ENCODE data around the gene CCDC28B.

CCDC28B gene

DNA sequence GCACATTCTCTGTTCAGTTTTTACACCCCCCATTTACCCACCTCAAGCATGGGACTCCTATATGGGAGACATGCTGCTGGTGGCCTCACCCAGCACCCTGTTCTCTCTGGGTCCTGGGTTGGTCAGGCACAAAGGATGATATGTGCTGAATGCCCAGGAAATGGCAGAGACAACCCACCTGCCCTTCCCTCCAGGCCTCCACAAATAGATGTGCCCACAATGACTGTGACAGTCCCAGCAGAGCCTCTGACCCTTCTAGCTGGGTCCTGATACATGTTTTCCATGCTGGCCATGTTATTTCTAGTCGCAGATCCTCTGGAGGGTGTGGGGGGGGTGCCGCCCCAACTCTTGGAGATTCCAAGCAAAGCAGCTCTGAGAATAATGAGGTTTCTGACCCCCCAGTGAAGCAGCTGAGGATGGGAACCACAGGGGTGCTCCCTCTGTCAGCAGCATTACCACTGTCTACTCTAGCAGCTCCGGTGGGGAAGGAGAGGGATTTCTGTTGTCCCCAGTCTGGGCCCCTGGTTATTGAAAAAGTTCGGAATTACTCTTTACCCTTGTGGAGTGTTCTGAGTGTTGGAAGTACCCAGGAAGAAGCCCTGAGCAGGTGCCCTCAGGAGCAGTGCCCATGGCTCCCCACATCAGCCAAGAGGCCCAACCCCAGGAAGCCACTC, 1.2 kb upstream of the CCDC28B start:
- no peak for DNase-seq (ENCODE audit: extremely low read depth, low read depth)
- TF ChIP-seq, protein P1, sequence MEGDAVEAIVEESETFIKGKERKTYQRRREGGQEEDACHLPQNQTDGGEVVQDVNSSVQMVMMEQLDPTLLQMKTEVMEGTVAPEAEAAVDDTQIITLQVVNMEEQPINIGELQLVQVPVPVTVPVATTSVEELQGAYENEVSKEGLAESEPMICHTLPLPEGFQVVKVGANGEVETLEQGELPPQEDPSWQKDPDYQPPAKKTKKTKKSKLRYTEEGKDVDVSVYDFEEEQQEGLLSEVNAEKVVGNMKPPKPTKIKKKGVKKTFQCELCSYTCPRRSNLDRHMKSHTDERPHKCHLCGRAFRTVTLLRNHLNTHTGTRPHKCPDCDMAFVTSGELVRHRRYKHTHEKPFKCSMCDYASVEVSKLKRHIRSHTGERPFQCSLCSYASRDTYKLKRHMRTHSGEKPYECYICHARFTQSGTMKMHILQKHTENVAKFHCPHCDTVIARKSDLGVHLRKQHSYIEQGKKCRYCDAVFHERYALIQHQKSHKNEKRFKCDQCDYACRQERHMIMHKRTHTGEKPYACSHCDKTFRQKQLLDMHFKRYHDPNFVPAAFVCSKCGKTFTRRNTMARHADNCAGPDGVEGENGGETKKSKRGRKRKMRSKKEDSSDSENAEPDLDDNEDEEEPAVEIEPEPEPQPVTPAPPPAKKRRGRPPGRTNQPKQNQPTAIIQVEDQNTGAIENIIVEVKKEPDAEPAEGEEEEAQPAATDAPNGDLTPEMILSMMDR (IDR thresholded peaks at IDR 0.05; ENCODE audit: low read depth, low read length): no peak

DNA sequence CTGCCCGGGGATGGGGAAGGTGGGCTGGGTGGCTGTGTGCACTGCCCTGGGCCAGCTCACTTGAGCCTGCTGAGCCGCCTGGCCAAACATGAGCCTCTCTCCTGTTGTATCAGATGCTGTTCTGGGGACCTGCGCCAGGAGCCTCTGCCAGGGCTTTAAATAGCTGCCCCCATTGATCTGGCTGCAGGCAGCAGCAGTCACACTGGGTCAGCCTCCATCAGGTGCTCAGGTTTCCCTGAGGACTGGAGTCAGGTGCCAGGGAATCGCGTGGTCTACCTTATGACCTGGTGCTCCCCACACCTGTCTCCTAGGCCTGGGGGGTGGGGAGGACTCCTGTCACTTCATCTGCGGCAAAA, 700 bp upstream of the CCDC28B start:
- DNase-seq (ENCODE audit: extremely low read depth, low read depth): no peak
- TF ChIP-seq, protein P1 (IDR thresholded peaks at IDR 0.05; ENCODE audit: low read depth, low read length): no peak

DNA sequence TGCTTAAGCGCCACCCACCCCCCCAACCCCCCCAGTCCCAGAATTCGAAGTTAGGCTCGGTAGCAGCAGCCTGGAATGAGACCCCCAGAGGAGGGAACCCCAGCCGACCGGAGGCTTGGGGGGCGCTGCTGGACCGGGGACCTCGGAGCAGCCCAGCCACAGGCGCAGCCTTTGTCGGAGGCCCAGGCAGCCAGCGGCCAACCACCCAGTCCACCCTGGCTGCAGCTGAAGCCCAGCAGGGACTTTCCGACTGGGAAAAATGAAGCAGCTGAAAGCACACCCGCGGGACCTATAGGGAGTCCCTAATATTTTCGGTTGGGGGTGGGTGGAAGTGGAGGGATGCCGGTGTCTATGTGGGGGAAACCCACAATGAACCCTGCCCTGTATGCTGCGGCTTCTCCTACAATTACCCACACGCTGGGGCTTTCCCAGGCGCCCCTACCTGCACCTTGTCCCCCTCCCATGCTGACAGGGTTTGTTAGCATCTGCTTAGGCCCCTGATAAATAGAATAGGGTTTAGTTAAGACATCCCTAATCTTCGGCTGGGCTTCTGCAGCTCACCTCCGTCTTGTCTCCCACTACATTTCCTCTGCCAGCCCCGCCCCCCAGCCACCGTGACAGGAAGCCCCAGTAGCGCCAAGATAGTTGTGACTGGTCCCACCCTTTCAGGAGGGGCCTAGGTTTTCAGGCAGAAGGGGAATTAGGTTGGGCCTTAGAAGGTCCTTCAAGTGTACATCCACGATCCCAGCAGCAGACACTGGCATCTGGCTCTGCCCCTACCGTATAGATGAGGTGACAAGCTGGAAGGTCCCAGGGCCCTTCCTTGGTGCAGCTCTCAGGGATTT, 838 bp downstream of the CCDC28B start:
- DNase-seq (ENCODE audit: extremely low read depth, low read depth): no peak
- TF ChIP-seq, protein P1 (IDR thresholded peaks at IDR 0.05; ENCODE audit: low read depth, low read length): peak; percentile 5

DNA sequence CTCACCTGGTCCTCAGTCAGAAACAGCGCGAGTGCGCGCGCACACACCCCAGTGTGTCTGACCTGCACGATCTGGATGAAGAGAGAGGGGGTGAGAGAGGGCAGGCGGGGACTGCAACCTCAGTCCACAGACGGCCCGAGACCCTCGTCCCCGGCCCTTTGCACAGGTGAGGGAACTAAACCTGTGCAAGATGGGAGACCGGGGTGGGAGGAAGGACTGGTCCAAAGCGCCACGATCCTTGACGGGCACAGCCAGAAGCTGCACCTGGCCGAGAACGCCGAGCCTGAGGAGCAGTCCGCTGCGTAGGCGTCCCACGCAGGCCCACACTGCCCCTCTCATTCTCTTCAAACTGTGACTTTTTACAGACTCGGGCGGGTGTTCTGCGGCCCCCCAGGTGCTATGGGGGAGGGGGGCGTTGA, 4.6 kb downstream of the CCDC28B start:
- no peak for DNase-seq (ENCODE audit: extremely low read depth, low read depth)
- TF ChIP-seq, protein P1 (IDR thresholded peaks at IDR 0.05; ENCODE audit: low read depth, low read length): no peak

DNA sequence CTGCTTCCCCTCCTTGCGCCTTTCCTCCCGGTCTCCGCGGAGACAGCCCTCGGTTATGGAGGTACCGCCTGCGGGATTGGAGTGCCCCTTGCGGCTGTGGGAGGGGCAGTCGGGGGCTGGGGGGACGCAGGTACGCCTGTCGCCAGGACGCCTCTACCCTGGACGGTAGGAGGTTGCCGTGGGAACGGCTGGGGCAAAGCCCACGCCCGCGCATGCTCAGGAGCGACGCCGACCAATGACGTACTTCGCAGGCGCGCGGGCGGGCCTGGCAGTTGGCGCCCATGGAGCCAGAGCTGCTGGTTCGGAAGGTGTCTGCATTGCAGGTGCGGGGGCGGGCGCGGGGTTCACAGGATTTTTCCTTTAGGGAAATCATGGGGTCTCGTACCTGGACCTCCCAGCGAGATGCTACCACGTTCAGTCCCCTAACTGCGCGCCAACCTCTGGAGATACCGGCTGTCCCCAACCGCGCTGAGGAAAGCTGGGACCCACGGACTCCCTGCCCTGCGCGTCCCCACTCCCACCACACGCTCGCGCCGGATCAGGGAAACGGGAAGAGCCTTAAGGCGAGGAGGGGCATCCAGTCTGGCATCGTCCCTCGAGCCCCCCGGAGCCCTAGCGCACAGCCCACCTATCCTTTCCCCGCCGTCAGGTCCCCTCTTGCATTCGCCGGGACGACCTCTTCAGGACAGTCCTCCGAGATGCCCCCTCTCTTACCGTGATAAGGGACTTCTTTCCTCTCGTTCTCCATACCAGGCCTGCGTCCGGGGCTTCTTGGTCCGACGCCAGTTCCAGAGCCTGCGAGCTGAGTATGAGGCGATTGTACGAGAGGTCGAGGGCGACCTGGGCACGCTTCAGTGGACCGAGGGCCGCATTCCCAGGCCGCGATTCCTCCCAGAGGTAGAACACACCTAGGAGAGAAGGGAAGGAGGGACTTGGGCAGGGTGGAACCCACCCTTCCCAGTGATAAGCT, 5.3 kb downstream of the CCDC28B start, which contains the start of gene IQCC:
TSS of gene IQCC (plus strand) at position 271 of the 970 bp plus-strand sequence. CDS start at position 282, 11 bp downstream.
- TF ChIP-seq, protein P1 (IDR thresholded peaks at IDR 0.05; ENCODE audit: low read depth, low read length): no peak
- DNase-seq (ENCODE audit: extremely low read depth, low read depth): peak; percentile 45

DNA sequence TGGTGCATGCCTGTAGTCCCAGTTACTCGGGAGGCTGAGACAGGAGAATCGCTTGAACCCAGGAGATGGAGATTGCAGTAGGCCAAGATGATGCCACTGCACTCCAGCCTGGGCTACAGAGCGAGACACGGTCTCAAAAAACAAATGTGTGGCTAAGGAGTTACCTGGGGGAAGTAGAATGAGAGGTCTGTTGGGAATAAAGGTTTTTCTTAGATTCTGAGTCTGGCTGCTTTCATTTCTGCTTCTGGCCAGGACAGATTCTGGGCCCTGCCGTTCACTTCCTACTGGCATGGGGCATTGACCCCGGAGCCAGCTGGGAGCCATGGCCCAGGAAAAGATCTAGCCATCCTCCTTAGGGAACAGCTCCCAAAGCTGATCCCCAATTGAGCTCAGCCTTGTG, 8.1 kb downstream of the CCDC28B start:
- TF ChIP-seq, protein P1 (IDR thresholded peaks at IDR 0.05; ENCODE audit: low read depth, low read length): no peak
- DNase-seq (ENCODE audit: extremely low read depth, low read depth): no peak

Measured in AG09319 (cell line).